B cell (primary cell): Measurements from ENCODE around the gene URM1. TPM values are rescaled to one million over a fixed set of nuclear protein-coding genes. Genes with fewer than 3 reads are reported as not detected.

Experiments
- ATAC-seq: fragments of 200-7000 bp; cut with Tn5 transposase; one replicate; pipeline ENCODE4 v1.10.0; 2021; ENCODE audit warnings: low read depth, mild to moderate bottlenecking, moderate number of reproducible peaks, moderate library complexity
- CTCF ChIA-PET: fragments of 350-600 bp; sonication (Branson Sonifier 250); formaldehyde crosslinking; loops from one replicate; lab custom pipeline; 2021; ENCODE audit warnings: antibody characterized with exemption, inconsistent platforms; lab: Charles Lee
- POLR2A ChIA-PET: fragments of 350-600 bp; sonication (Branson Sonifier 250); formaldehyde crosslinking; loops from one replicate; lab custom pipeline; 2021; ENCODE audit warnings: antibody characterized with exemption; lab: Charles Lee
- DNase-seq: peaks from one replicate; pipeline ENCODE4 v3.0.0; 2013
- H2AFZ ChIP-seq: 2 replicates; pipeline ENCODE4 v1.6.1; 2012; ENCODE audit warnings: mild to moderate bottlenecking, low read depth, low read length; ENCODE audit not compliant: insufficient read depth, poor library complexity, severe bottlenecking
- H3K27ac ChIP-seq, 2 donors: 1 replicate in 1 of 2; 2 replicates in 1 of 2; pipeline ENCODE4 v1.5.1; 2012 to 2013; ENCODE audit warnings: low read length in 2 of 2, mild to moderate bottlenecking in 2 of 2, moderate library complexity in 1 of 2
- H3K27me3 ChIP-seq, 4 experiments: fragments of 200-600 bp in 1 of 4; sonication (generic) in 1 of 4; replicated peaks in 1 of 4; 1 replicate in 2 of 4; 2 replicates in 2 of 4; pipeline versions ENCODE4 v1.6.1 to v1.7.0; 2013 to 2016; ENCODE audit warnings: low read length in 3 of 4, mild to moderate bottlenecking in 2 of 4, mixed read lengths in 1 of 4, moderate library complexity in 1 of 4; ENCODE audit not compliant: insufficient read depth in 4 of 4, control insufficient read depth in 3 of 4; ENCODE audit errors: control extremely low read depth in 1 of 4
- H3K36me3 ChIP-seq, 2 experiments: replicated peaks in 1 of 2; 1 replicate in 1 of 2; 2 replicates in 1 of 2; pipeline versions ENCODE4 v1.6.1 to v1.7.1; 2013; ENCODE audit warnings: low read length in 1 of 2; ENCODE audit not compliant: insufficient read depth in 2 of 2, control insufficient read depth in 1 of 2; ENCODE audit errors: control extremely low read depth in 1 of 2, extremely low read depth in 1 of 2
- H3K4me1 ChIP-seq, 2 donors: fragments of 200-600 bp in 1 of 2; sonication (generic) in 1 of 2; 1 replicate in 1 of 2; 2 replicates in 1 of 2; pipeline versions ENCODE4 v1.5.1 to v1.6.1; 2013 to 2017; ENCODE audit warnings: low read length in 2 of 2; ENCODE audit not compliant: control insufficient read depth in 2 of 2, insufficient read depth in 2 of 2
- H3K4me2 ChIP-seq: replicated peaks from 2 replicates; pipeline ENCODE3; 2012; ENCODE audit warnings: mild to moderate bottlenecking, low read depth, low read length; ENCODE audit not compliant: poor library complexity, severe bottlenecking
- H3K4me3 ChIP-seq, 5 experiments: fragments of 200-600 bp in 1 of 5; sonication (generic) in 1 of 5; 1 replicate in 3 of 5; 2 replicates in 2 of 5; pipeline versions ENCODE4 v1.5.1 to v1.7.0; 2011 to 2016; ENCODE audit warnings: low read length in 4 of 5, mild to moderate bottlenecking in 4 of 5, low read depth in 2 of 5, control low read depth in 1 of 5, moderate library complexity in 1 of 5; ENCODE audit not compliant: insufficient read depth in 1 of 5; ENCODE audit errors: control extremely low read depth in 1 of 5, extremely low read depth in 1 of 5
- H3K79me2 ChIP-seq: fragments of 200-600 bp; sonication (generic); one replicate; pipeline ENCODE4 v1.6.0; 2016; ENCODE audit warnings: low read length; ENCODE audit not compliant: control insufficient read depth, insufficient read depth
- H3K9ac ChIP-seq: fragments of 200-600 bp; sonication (generic); 2 replicates; pipeline ENCODE4 v1.6.1; 2017; ENCODE audit warnings: mild to moderate bottlenecking, low read length, moderate library complexity
- H3K9me3 ChIP-seq, 3 donors: one replicate each; pipeline versions ENCODE4 v1.6.1 to v1.7.1; 2013; ENCODE audit warnings: low read length in 2 of 3; ENCODE audit not compliant: control insufficient read depth in 2 of 3, insufficient read depth in 1 of 3; ENCODE audit errors: control extremely low read depth in 1 of 3
- H4K20me1 ChIP-seq: 2 replicates; pipeline ENCODE4 v1.6.0; 2012; ENCODE audit warnings: mild to moderate bottlenecking, low read length; ENCODE audit not compliant: insufficient read depth, control insufficient read depth, poor library complexity, severe bottlenecking
- H3K27ac Mint-ChIP-seq: one replicate; pipeline ENCODE4 v1.8.0; 2021; ENCODE audit warnings: mixed read lengths
- H3K27me3 Mint-ChIP-seq: one replicate; pipeline ENCODE4 v1.8.0; 2021; ENCODE audit warnings: mixed read lengths
- H3K4me1 Mint-ChIP-seq: one replicate; pipeline ENCODE4 v1.8.0; 2021; ENCODE audit warnings: mixed read lengths
- H3K4me3 Mint-ChIP-seq: one replicate; pipeline ENCODE4 v1.8.0; 2021; ENCODE audit warnings: mixed read lengths
- H3K9me3 Mint-ChIP-seq: one replicate; pipeline ENCODE4 v1.8.0; 2022; ENCODE audit warnings: mixed read lengths; ENCODE audit not compliant: insufficient read depth
- EZH2 ChIP-seq: IDR thresholded peaks from 2 replicates; pipeline ENCODE4 v1.6.1; 2012; ENCODE audit warnings: borderline replicate concordance, low read depth, mild to moderate bottlenecking, moderate library complexity, low read length; ENCODE audit not compliant: insufficient read depth, poor library complexity, severe bottlenecking
- WGBS: methylation state at CpG from one replicate; pipeline ENCODE4 v1.1.5; 2013; ENCODE audit warnings: missing lambda C conversion rate; ENCODE audit not compliant: insufficient coverage; 5-methylcytosine and 5-hydroxymethylcytosine counted together
- intact Hi-C: fragments of 100-400 bp; cut with micrococcal nuclease; formaldehyde crosslinking; loops from one replicate; pipeline ENCODE4 v1.10.0; 2022
- polyA plus RNA-seq: library from polyadenylated mRNA; depleted of rRNA; stranded (reverse); fragments of >200 nt; gene quantifications from 2 replicates; pipeline ENCODE4 v1.2.3, GENCODE V29; 2012
- total RNA-seq, 2 donors: library from RNA; stranded (reverse); fragments of 120-200 nt in 1 of 2; gene quantifications; 1 replicate in 1 of 2; 2 replicates in 1 of 2; pipeline versions ENCODE4 v1.2.3 to v1.2.4, GENCODE V29; 2013 to 2022
- TF ChIP-seq, protein P1 (sequence below): fragments of 200-600 bp; IDR thresholded peaks from one replicate; pipeline ENCODE4 v1.8.0; 2022; ENCODE audit warnings: antibody characterized with exemption, mild to moderate bottlenecking

The URM1 gene
- total and polyA plus RNA-seq, 2 donors (not counting 1 experiment from before 2014, with no cell fraction given): 40.3 to 43.8 TPM

DNA sequence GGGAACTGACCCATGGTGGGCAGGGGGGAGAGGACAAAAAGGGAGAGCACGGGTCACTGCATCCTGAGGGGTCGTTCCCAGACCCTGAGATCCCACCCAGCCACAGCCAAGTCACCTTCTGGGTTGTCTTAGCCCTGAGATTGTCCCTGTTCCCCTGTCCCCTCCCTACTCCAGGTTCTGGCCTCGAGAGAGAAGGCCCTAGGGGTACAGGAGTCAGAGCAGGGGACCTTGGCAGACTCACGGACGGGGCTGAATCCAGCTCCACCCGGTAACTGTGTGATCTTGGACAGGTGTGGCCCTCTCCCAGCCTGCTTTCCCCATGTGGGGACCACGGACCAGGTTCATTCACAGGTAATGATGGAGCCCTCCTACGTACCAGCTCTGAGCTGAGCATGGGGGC, 38.3 kb downstream of the URM1 start:
- H3K9me3 ChIP-seq: peaks cover 0 to 4% (median 0%) of the 10 kb centered on the region in 3 donors
- H2AFZ ChIP-seq: no peak overlapping the region
- H4K20me1 ChIP-seq: no peaks in the 10 kb centered on the region
- peaks cover 0 to 42% (median 5%) of the 10 kb centered on the region in 4 experiments for H3K27me3 ChIP-seq
- intact Hi-C loops: no loop called here
- Mint-ChIP-seq H3K9me3 (no peaks in the 10 kb centered on the region), H3K4me3 (no peak overlapping the region), H3K27ac (no peak overlapping the region), H3K27me3 (peaks cover 33% of the 10 kb centered on the region), H3K4me1 (no peaks in the 10 kb centered on the region)
- POLR2A ChIA-PET: no interaction called here
- no peak for DNase-seq
- CTCF ChIA-PET: no interaction called here
- no peak for ATAC-seq
- H3K9ac ChIP-seq: no peak overlapping the region
- TF ChIP-seq EZH2: no peak
- TF ChIP-seq, protein P1, sequence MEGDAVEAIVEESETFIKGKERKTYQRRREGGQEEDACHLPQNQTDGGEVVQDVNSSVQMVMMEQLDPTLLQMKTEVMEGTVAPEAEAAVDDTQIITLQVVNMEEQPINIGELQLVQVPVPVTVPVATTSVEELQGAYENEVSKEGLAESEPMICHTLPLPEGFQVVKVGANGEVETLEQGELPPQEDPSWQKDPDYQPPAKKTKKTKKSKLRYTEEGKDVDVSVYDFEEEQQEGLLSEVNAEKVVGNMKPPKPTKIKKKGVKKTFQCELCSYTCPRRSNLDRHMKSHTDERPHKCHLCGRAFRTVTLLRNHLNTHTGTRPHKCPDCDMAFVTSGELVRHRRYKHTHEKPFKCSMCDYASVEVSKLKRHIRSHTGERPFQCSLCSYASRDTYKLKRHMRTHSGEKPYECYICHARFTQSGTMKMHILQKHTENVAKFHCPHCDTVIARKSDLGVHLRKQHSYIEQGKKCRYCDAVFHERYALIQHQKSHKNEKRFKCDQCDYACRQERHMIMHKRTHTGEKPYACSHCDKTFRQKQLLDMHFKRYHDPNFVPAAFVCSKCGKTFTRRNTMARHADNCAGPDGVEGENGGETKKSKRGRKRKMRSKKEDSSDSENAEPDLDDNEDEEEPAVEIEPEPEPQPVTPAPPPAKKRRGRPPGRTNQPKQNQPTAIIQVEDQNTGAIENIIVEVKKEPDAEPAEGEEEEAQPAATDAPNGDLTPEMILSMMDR: no peak
- H3K4me2 ChIP-seq: no peak overlapping the region
- no peaks in the 10 kb centered on the region for H3K79me2 ChIP-seq
- WGBS: 67% methylated on average over 8 of the region's 8 CpGs
- no peaks in the 10 kb centered on the region for H3K36me3 ChIP-seq
- no peaks in the 10 kb centered on the region for H3K4me1 ChIP-seq
- no peak overlapping the region for H3K4me3 ChIP-seq
- H3K27ac ChIP-seq: no peak overlapping the region

DNA sequence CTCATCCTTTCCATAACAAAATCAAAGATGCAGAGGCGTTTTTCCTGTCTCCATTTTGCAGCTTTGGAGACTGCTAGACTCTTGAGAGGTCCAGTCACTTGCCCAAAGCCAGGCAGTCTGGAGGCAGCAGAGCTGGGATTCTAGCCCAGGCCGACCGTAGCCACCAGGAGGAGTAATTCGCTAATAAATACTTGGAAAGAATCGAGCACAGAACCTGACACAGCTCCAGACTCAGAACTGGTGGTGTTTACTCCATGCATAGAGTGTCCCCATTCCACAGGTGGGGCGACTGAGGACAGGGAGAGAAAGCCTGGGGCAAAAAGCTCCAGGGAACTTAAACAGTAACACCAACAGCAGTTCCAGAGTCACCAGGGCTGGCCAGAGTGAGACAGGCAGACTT, 38.8 kb downstream of the URM1 start:
- DNase-seq (no peak), ATAC-seq (no peak)
- H3K27ac ChIP-seq: no peak overlapping the region
- H3K36me3 ChIP-seq: no peaks in the 10 kb centered on the region
- no peak overlapping the region for H3K9ac ChIP-seq
- no peaks in the 10 kb centered on the region for H3K9me3 Mint-ChIP-seq
- no peak overlapping the region for H3K4me2 ChIP-seq
- H3K4me3 ChIP-seq: no peak overlapping the region
- H3K4me1 Mint-ChIP-seq: no peaks in the 10 kb centered on the region
- no peaks in the 10 kb centered on the region for H3K4me1 ChIP-seq
- H2AFZ ChIP-seq: no peak overlapping the region
- no peak overlapping the region for H3K4me3 Mint-ChIP-seq
- intact Hi-C loops: loop anchor here (10.0 kb wide), 1 partner anchor 115 kb away; no protein-coding TSS in a partner anchor
- CTCF ChIA-PET: interaction anchor here (0.8 kb wide), 1 partner anchor 48 kb away, joined by 3 read pairs; no protein-coding TSS in a partner anchor
- peaks cover 0 to 42% (median 6%) of the 10 kb centered on the region in 4 experiments for H3K27me3 ChIP-seq
- POLR2A ChIA-PET: no interaction called here
- 48% methylated on average over 6 of the region's 6 CpGs for WGBS
- H3K27ac Mint-ChIP-seq: no peak overlapping the region
- no peaks in the 10 kb centered on the region for H4K20me1 ChIP-seq
- no peaks in the 10 kb centered on the region for H3K79me2 ChIP-seq
- peaks cover 0 to 4% (median 0%) of the 10 kb centered on the region in 3 donors for H3K9me3 ChIP-seq
- no peak for TF ChIP-seq EZH2
- H3K27me3 Mint-ChIP-seq: peaks cover 38% of the 10 kb centered on the region
